HG03196 (cell line): ENCODE results near the gene TMC4.

Source experiments
- ATAC-seq: cut with Tn5 transposase; IDR thresholded peaks from one replicate; pipeline ENCODE4 v1.9.1; 2021; ENCODE audit not compliant: unreplicated experiment

TMC4 gene

DNA sequence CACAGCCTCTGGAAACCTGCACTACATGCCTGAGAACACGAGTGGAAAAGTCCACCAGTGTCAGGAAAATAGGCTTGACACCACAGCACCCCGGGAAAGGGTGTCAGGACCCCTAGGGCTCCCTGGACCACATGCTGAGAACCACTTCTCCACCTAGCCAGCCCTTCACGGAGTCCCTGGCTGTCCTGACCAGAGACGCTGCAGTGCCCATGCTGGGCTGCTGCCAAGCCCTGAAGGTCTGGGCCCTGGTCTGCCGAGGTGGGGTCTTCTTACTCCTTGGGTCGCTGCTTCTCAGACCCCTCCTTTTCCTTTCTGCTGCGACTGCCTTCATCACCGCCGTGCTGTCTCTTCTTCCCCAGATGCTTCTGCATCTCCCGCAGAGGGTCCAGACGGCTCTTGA lies 16.5 kb downstream of the TMC4 start:
- ATAC-seq = no peak

- ATAC-seq = no peak
These were observed 17.3 kb downstream of the TMC4 start for GRCh38 chr19:54155694-54156093.

GRCh38 chr19:54154603-54155345 lies 18.2 kb downstream of the TMC4 start:
- no peak for ATAC-seq

GRCh38 chr19:54153731-54154326 lies 19.1 kb downstream of the TMC4 start:
- ATAC-seq = no peak

DNA sequence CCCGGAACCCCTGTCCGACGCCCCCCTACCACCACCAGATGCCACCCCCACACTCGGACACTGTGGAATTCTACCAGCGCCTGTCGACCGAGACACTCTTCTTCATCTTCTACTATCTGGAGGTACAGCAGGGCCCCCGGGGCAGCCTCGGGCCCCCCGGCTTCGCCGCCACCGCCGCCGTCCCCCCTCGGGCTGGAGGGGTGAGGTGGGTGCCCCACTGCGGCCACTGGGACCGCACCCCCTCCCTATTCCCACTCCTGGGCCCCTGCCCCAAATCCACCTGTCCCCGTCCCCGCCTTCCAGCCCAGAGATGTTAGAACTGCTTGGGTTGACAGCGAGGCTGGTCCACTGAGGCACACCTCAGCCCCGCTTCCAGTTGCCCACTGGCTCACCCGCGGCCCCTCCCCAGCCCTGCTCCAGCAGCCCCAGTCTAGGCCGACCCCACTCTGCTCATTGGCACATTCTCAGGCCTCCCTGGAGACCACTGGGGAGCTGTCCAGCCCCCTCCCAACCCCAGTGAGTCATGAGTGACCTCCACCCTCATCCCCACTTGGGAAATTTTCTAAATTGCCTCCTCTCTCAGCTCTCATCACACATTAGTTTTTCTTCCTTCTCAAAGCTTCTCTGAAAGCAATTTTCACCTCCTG lies 20.0 kb downstream of the TMC4 start:
- no peak for ATAC-seq

- no peak for ATAC-seq
These were observed 20.7 kb downstream of the TMC4 start for GRCh38 chr19:54152267-54152666.

GRCh38 chr19:54151362-54152035 lies 21.5 kb downstream of the TMC4 start:
- no peak for ATAC-seq

DNA sequence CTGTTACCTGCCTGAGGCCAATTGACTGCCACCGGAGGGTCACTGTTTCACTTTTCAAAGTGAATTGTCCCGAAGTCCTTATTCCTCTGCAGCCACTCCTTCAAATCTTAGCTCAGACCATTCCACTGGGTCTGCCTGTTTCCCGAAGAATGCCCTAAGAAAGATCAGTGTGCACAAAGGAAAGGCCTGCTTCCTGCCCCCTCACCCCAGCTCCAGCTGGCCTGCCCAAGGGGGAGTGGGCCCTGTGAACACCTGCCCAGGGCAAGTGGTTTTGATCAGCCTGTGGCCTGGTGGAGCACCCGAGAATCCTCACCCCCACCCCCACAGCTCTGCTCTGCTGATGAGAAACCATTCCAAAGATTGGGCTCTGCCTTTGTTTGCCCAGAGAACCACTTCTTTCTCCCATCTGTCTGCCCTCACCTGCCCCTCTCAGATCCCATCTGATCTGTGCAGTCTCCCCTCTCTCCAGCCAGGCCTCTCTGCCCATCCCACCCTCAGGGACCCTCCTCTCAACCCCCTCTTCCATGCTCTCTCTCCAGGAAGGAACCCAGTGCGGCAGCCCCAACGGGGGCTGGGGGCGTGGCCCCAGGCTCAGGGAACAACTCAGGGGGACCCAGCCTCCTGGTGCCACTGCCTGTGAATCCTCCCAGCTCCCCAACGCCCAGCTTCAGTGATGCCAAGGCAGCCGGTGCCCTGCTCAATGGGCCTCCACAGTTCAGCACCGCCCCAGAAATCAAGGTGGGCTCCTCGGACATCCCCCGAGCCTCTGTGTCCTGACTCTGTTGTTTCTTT lies 23.7 kb downstream of the TMC4 start:
- ATAC-seq = no peak

DNA sequence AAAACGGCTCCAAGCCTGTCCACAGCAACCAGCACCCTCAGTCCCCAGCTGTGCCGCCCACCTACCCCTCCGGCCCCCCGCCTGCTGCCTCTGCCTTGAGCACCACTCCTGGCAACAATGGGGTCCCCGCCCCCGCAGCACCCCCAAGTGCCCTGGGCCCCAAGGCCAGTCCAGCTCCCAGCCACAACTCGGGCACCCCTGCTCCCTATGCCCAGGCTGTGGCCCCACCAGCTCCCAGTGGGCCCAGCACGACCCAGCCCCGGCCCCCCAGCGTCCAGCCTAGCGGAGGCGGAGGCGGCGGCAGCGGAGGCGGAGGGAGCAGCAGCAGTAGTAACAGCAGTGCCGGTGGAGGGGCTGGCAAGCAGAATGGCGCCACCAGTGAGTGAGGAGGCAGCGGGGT lies 24.8 kb downstream of the TMC4 start:
- ATAC-seq = no peak

DNA sequence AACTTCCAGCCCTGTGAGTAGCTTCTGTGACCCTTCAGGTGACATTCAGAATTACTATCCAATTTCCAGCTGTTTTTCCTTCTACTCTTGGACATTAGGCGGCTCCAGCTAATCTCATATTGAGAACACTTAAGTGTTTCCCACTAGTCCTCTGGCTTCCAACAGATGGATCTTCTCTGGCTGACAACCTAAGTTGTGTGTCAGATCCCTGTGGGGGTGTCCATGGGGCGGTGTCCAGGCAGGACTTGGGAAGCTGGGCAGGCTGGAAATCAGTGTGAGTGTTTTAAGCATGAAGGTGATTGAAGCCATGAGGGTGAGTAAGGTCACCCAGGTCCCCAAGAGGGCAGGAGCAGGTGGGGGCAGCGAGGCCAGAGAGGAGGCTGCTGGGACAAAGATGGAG lies 25.3 kb downstream of the TMC4 start:
- no peak for ATAC-seq

DNA sequence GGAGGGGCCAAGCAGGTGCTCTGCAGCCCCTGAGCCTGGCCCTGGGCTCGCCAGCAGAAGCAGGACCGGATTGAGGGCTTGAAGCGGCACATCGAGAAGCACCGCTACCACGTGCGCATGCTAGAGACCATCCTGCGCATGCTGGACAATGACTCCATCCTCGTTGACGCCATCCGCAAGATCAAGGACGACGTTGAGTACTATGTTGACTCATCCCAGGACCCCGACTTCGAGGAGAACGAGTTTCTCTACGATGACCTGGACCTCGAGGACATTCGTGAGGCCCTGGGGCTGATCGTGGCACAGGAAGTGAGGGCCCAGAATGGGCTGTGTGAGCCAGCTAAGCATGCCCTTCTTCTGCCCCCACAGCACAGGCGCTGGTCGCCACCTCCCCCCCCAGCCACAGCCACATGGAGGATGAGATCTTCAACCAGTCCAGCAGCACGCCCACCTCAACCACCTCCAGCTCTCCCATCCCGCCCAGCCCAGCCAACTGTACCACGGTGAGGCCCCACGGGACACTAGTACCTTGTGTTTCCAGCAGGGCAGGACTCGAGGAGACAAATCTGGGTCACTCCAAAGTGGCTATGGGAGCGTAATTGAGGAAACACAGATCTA lies 27.3 kb downstream of the TMC4 start:
- ATAC-seq = no peak

DNA sequence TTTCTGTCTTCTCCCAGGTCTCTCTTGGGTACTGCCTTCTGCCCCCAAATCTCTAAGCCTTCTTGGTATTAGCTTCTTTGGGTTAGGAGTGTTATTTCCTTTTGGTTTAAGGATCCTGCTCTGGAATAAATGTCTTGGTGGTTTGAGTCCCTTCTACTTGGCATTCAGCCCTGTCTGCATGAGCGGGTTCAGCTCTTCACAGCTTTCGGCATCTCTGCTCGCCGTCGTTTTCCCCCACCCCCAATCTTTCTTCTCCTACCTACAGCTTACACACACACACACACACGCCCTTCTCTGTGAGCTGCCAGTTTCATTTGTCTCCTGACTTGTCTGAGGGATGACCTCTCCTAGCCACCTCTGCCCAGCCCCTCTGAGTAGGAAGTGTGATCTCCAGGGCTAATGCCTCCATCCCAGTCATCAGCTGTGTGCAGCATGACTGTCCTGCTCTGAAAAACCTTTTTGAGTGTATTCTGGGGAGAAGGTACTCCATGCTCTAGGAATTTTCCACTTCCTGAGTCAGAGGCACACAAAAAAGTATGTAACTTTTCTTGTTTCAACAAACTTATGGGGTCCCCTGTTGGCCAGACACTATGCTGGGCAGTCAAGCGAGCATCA lies 30.7 kb downstream of the TMC4 start:
- no peak for ATAC-seq

- ATAC-seq = no peak
These were observed 31.6 kb downstream of the TMC4 start for GRCh38 chr19:54141356-54141755.

DNA sequence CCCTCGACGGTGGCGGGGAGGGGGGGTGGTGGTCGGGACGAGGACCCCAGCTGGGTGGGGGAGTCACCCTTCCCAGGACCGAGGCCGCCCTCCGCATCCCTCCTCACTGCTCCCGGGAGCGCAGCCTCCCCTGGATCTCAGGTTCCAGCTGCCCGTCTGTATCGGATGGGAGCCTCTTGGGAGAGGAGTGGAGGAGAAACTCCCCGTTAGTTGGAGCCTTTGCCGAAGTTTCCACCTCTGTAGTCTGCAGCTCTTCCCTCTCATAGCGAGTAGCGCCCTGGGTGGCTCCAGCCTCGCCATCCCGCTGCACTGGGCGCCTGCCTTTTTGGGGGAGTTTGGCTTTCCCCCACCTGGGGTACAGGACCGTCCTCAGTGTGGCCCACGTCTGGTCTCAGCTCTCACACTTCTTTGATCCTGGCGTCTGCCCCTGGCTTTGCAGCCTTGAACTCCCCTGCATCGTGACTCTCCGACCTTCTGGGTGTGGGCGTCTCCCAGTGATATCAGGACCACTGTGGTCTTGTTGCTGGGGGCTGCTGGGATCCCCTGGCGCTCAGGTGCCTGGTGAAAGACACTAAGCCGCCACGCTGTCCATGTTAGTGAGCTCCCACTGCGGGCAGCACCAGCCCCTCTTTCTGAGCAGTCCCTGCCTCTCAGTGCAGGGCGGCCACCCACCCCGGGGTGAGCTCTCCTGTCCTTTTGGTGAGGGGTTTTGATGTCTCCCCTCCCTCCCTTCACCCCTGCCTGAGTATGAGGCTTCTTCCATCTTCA lies 34.3 kb downstream of the TMC4 start:
- no peak for ATAC-seq

GRCh38 chr19:54137699-54138488 lies 35.1 kb downstream of the TMC4 start, which contains the start of gene CNOT3:
Gene CNOT3, plus strand, starts transcription at chr19:54137762. Its CDS starts 5,217 bp downstream, at chr19:54142979.
- ATAC-seq = no peak

DNA sequence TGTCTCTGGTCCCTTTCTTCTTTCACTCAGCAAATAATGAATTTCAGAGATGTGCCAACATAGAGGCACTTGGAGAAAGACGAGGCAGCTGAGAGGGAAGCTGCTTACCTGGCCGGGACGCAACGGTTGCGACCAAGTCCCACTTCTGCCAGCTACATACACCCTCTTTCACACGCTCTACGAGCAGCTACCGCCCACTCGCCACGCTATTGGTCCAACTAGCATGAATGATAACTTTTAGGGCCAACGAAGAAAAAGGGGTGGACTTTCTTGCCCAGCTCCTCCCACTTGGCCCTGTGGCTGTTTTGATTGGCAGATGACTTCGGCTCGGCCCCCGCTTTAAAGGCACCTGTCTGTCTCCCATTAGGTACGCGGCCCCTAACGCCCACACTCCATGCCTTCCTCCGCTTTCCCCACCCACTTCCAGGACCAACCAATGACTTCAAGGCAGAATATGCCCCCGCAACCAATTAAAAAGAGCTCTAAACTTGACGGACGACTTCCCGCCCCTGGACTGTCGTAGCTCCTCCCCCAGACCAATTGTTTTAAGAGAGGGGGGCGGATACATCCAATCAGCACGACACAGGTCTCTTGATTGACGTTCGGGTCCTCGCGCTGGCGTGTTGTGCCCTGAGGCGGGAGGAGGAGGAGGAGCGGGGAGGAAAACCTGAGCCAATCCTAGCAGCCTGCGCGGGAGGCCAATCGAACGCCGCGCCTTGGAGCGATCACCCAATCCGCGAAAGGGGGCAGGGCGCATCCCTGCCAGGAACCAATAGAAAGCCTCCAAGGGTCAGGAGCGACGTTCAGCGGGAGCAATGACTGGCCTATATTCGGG lies 35.9 kb downstream of the TMC4 start:
- peak; percentile 84 for ATAC-seq

DNA sequence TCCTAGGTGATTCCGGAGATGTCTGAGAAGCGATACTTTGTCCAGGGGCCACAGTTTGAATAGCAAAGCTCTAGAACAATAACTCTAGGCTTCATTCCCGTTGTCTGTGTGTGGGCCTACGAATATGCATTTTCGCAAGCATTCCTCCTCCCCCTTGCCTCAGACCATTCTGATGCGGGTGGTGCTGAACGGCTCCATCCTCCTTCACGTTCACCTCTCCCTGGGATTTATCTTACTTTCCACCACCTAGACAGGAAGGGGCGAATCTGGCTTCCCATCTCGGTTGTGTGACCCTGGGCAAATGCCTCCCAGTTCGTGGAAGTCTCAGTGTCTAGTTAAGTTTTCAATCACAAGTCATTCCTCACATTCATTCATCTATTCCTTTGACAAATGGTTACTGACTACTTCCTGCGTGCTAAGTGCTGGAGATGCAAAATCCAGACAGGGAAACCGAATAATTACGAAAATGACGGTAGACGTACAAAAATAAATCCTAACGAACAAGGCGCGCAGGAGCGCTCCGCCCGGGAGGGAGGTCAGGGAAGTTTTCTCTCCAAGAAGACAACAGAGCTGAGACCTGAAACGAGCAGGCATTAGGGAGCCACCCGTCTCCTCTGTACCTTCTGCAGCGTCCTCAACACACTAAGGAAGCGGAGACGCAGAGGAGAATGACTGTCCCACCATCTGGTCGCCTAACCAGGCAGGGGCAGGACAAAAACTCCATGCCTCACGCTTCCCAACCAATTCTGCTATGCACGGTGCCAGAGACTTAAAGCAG lies 36.7 kb downstream of the TMC4 start:
- ATAC-seq = no peak
